Kidney capillary endothelial cell (primary cell): ENCODE results near the gene TGIF1.

ENCODE experiments used
- DNase-seq: peaks from one replicate; pipeline ENCODE4 v3.0.0-alpha.2; 2018; ENCODE audit warnings: low spot score

The TGIF1 gene

DNA sequence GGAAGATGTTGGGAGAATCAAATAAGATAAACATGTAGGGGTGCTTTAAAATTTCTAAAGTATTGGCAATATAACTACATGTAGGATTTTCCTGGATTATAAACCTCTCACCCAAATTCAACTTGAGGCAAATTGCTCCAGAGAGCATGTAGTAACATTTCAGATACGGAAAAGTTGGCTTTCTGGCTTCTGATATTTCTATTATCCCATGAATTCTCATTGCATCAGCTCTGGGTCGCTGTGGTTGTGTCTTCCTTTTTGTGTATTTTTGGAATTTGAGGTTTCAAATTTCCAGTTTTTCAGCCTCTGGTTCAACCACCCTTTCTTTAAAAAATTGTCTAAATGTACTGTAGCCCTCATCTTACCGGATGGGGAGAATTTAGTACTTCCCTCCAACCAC is 32.3 kb downstream of the TGIF1 start:
- no peak for DNase-seq

DNA sequence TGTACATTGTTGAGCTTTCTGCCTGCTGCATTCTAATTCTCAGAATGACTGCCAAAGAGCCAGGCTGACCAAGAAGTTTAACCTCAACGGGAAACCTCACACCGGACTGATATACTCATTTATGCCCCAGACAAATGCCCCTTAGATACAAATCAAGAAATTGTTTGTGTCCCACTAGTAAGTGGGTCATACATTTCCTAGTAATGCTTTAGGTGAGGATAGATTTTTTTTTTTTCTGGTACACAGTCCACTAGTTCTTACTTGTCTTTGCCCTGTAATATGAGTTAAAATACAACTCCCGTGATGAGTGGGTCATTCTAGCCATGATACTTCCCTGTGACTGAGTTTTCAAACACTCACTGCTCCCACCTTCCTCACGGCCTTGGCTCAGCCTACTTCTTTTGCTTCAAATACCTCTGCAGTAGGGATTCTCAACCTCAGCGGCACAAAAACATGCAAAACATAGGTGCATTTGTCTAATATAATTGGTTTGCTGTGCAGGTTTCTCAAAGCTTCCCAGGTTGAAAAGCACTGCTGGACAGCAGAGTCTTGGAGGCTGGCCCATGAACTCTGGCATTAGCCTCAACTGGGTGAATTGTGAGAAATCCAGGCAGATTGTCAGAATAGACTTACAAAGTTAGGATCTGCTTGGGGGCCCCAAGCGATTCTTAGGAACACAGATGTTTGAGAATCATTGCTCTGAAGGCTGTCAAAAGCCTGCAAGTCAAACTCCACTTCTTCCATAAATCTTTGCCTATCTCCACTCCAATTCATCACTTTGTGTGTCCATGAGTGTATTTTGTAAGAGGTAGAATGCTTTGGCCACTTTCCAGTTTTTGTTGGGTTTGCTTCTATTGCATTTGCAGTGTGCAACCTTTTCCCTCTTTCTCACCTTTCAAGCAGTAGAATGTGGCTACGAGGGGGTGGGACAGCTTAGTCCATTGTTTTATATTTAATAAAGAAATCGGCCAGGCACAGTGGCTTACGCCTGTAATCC is 35.5 kb downstream of the TGIF1 start:
- DNase-seq, result no peak

DNA sequence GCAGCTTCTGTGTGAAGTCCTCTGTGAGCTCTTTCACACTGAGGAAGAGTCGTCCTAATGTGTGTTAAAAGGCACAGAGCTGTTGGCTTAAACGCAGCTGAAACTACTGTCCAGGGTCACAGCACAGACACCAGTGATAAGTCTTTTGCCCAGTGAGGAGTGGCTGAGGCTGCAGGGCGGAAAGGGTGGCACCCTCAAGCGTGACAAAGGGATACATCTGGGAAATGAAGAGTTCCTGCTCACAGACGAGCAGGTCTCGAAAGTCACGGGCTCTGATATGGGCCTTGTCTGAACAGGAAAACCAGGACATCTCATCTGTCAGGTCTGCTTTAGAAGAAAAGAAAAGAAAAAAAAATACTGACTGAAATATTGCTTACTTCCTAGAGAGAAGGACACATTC is 36.5 kb downstream of the TGIF1 start:
- DNase-seq, result peak; percentile 21

DNA sequence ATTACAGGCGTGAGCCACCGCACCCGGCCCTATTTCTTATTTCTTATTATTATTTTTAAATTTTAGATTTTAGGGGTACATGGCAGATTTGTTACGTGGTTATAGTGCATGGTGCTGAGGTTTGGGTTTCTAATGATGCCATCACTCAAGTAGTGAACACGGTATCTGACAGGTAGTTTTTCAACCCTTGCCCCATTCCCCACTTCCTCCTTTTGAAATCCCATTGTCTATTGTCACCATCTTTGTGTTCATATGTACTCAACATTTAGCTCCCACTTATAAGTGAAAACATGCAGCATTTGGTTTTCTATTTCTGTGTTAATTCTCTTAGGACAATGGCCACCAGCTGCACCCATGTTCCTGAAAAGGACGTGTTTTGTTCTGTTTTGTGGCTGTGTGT is 39.5 kb downstream of the TGIF1 start:
- DNase-seq, result no peak

DNA sequence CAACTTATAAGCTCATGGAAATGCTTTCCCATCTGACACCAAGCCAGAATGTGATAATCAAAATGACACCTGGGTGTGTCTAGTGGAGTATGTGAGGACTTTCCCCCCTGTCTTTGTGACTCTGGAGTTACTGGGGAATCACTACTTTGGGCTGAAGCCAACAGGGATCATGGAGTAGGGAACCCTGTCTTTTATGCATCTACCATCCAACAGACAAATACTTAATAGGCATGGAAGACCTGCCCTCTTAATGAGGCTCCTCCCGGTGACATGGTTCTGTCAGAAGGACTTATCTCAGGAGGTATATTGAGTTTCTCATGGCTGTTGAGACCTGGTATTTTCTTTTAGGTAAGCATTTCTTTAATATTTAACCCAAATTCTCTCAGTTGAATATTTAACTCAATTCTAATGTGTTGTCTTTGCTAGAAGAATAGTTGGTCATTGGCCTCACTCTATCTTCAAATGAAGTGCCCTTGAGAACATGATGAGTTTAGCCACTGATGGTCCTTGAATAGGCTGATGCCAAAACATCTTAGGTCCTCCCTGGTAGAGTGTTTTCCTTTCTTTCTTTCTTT is 42.1 kb downstream of the TGIF1 start:
- DNase-seq, result no peak

DNA sequence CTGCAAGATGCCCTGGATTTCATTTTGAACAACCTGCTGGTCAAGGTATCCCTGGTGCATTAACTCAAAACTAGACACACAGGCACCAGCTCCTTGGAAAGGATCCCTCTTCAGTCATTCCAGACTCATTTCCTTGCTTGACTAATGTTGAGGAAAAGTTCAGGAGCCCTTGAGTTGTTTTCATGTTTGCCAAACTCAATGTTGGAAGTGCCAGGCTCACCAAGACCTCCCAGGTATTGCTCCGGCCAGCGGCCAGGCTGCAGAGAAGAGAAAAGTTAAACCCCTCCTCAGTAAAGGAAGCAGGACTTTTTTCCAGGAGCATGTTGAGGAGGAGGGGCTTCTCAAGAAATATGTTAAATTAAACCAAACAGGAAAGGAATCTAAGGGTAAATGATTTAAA is 42.7 kb downstream of the TGIF1 start:
- DNase-seq, result no peak

DNA sequence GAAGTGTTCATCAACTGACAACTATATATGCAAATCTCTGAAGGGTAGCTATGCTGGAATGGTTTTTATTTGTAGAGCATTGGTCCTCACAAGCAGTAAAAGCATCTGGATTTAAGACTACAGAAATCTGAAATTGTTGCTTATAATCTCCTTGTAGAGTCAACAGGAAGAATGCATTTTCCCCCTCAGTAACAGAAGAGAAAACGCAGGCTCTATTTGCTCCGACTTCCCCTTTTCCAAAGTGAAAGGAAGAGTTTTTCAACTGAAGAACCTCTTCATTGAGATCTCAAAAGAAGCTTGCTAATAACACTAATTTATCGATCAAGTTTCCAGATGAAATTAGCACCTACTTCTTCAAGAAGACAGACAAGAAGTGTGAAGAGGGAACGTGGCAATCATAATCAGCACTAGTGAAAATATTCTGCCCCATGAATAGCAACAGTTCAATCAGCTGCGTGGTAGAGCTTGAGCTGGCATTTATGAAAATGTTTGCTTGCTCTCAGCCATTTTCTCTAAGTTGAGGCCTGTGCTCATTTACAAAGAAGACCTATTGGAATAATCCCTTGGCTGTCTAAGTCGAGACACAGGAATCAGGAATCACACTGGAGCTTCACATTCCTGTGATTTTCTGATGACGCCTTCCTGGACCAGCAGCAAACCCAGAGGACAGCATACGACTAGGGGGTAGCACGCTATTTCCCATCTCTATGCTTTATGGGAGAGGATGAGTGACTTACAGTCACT is 43.7 kb downstream of the TGIF1 start:
- no peak for DNase-seq

DNA sequence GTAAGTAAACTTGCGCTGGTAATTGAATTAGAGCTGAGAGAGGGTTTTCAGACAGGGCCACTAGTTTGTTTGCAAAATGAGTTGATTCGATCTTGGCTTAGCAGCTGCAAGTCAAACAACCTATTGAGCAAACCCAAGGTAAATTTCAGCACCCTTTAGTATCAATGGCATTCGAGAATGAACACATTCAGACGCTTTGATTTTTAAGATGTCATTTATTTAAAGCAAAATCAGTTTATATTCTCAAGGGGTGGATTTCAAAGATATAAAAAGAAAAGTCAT is 44.2 kb downstream of the TGIF1 start:
- no peak for DNase-seq

DNA sequence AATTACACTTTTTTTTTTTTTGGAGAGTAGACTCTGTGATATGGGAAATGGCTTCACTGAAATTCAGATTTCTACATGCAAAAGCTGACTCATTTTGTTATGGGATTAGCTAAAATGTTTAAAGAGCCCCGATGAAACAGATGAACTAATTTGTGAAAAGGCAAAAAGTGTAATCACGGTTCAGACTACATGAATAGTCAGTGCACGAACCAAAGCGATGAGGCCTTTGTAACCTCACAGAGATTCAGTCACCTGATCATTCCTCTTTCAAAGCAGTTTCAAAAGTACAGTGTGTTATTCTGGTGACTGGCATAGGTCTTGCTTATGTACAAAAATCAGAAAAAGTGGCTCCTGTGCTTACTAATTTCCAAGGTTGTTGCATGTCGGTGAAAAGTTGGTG is 44.6 kb downstream of the TGIF1 start:
- no peak for DNase-seq

DNA sequence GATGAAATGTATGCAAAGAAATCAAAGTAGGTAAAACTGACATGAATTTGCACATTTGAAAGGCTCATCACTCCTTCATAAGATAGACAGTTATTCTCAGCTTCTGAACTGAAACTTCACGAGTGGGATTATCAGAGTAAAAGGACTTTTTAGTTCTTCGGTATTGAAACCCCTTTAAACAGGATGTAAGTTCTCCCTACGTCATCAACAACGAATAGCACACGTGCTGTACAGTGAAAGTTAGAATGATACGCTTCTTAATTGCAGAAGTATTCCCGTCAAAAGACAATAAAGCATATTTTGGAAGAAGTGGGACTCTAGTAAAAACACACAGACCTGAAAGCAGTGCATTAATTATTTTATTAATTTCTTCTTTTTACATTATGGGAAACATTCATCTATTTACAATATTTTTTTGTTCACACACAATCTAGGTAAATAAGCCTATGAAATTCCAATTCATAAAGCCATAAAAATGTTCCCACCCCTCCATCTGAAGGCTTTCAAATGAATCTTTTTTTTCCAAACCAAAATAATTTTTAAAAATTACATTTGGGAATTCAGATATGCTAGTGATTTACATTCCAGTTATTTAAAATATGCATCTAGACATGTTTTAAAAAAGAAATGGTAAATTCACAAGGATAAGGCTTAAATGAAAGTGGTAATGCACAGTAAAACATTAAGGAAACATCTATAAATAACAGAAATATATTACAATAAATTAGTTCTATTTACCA is 45.9 kb downstream of the TGIF1 start:
- DNase-seq, result no peak

DNA sequence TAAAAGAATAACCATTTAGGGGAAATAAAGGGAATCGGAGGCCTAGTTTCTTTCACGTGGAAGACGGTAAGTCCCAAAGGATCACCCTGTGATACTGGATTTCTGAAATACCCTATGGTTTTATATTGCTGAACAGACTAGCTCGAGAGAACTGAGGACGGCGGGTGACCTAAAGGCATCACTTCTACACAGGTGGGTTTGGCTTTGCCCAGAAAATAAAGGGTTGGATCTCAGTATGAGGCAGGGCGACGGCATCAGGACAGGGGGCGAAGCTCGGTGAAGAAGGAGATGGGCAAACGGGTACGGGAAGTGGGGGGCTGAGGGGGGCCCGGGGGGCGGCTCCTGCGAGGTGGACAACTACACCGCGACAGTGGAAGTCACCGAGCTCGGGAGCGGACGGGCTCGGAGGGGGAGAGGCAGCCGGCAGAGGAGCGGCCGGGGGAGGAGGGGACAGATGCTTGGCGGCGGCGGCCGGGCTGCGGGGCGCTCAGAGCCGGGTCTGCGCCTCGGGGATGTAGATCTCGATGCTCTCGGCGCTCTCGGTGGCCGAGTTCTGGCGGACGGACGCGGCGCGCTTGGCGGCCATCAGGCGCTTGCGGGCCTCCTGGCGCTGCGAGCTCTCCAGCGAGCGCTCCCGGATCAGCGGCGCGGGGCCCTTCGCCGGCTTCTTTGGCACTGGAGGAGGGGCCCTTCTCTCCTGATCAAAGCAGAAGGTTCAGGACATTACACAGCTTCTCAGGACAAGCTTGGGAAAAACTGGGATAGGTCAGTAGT is 48.9 kb downstream of the TGIF1 start:
- DNase-seq, result peak; percentile 25

DNA sequence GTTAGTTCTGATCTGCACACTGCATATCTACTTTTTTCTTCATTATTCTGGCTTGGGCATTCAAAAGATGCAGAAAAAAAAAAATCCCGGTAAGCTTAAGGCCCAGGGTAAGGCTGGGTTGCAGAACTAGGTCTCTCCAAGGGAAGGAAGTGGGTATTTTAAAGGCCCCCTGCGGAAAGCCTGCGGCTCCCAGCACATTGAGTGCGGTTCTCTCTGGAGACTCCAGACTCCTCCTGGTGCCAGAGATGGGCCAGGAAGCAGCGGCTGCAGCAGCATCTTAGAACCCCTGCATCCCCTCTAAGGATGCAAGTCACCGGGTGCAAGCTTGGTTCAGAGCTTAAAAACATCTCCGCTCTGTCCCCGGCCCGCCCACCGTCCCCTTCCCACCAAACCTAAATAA is 49.5 kb downstream of the TGIF1 start:
- no peak for DNase-seq

DNA sequence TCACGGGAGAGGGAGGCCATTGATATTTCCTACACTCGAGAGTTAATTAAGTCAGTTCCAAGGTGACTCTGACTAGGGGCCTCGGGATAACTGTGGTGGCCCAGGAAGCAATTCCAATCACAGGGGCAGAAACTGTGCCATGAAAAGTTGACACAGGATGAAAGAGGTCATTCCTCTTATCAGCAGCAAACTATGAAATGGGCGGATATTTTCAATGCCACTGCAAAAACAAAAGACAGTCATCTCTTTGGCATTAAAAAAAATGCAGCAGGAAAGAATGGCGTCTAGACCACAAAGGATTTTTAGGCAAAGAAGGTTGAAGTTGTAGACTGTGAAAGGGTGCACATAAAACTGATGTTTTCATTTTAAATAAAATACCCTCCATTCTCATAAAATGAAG is 50.0 kb downstream of the TGIF1 start:
- DNase-seq, result no peak

DNA sequence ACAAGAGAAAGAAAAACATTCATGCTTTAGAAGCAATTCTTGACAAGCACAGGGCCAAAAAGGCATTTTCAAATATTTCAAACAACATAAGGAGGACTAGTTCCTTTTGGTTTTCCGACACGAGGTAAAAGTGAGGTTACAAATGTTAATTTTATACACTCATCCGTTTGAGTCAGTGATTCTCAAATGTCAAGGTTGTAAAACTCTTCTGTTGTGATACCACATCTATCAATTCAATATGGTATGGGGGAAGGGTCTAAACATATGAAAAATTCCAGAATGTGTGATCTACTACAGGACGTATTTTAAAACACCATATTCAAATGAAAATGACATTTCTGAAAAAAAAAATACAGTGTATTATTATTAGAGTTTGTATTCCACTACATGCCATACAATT is 52.7 kb downstream of the TGIF1 start:
- DNase-seq, result no peak

DNA sequence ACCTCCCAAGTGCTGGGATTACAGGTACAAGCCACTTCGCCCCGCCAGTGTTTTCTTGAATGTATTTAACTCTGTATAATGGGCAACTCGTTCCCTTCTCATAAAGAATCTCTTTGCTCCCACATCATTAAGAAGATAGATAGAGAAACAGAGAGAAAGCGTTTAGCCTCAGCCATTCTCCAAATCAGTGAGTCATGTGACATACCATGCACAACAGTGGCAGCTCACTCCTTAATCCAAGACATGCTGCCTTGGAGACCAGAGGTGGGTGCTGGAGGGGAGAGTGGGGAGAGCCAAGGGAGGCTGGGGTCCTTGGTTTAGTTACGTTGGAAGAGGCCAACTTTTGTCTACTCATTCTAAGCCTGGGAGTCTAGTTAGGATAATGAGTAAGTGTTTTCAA is 54.7 kb downstream of the TGIF1 start:
- DNase-seq, result no peak

DNA sequence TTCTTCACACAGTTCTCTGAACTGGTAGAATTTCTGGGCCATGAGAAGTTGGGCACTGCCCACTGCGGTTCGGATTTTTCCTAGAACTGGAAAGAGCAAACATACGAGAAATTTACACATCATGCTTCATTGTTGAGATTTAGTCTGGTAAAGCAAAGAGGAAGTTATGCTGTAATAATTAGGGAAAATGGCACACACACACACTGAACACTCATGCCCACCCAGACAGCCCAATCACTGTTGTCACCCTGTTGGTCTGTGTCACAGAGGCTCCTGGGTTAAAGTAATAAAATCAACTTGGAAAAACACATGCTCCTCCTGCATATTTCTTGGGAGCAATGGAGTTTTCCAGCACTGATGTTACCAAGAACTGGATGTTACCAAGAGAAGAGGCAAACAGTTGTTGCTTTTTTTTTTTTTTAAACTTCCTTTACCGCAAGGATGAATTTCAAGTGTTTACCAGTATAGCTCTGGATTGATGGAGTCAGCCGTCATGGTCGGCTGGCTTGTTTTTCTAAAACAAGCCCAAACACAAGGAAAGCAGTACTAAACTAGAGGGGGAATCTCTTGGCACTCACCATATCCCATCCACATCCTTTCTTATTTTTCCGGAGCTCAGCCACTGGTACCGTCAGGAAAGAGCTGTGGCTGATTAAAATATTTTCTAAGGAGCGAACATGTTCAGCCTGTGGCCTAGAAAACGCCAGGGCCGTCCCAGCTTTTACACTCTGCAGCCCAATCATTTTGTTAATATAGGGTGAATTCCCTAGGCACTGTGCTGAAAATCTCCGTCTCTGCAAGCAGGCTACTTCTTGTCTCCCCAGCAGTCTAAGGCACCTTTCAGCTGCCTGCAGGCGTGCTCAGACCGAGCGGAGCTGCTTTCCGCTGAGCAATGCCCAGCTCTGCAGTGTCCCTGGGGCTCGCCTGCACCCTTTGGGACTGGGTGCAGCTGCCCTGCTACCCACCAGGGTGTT is 58.9 kb downstream of the TGIF1 start:
- DNase-seq, result no peak
